A549 (cell line): ENCODE measurements around the gene ECEL1. TPM values are rescaled to one million over a fixed set of nuclear protein-coding genes. Genes with fewer than 3 reads are reported as not detected.

ENCODE experiments used
- ATAC-seq, 2 experiments: fragments of 200-7000 bp in 1 of 2; fragments of >200 bp in 1 of 2; cut with Nextera tagmentation in 1 of 2; cut with Tn5 transposase in 1 of 2; 3 replicates each; pipeline versions ENCODE4 v1.8.0 to v1.9.1; 2018 to 2020; ENCODE audit warnings: mild to moderate bottlenecking in 1 of 2, moderate library complexity in 1 of 2
- CTCF ChIA-PET: fragments of 300-600 bp; sonication (Branson Sonifier 250); formaldehyde crosslinking; extraction: SDS; loops from one replicate; lab custom pipeline; 2021; ENCODE audit warnings: antibody characterized with exemption, inconsistent platforms; lab: Yijun Ruan, JAX
- POLR2A ChIA-PET: fragments of 350-600 bp; formaldehyde crosslinking; extraction: SDS; loops from one replicate; lab custom pipeline; 2021; ENCODE audit warnings: antibody characterized with exemption, inconsistent platforms; lab: Yijun Ruan, JAX
- DNase-seq, 2 experiments: peaks; one replicate each; pipeline versions ENCODE4 v3.0.0 to v3.0.0-alpha.2; 2011 to 2016; ENCODE audit warnings: low read depth in 1 of 2, low spot score in 1 of 2
- FAIRE-seq: peaks from 2 replicates; lab custom pipeline; 2011; peaks lifted over from hg19 to GRCh38; lab: Jason Lieb, UNC
- H3K27ac ChIP-seq, 2 experiments: fragments of >200 bp; sonication (Bioruptor Twin); formaldehyde crosslinking; 3 replicates each; pipeline ENCODE4 v1.5.1; 2016 to 2017
- H3K4me1 ChIP-seq: fragments of >200 bp; sonication (Bioruptor Twin); formaldehyde crosslinking; 3 replicates; pipeline ENCODE4 v1.6.1; 2016
- H3K4me2 ChIP-seq: fragments of >200 bp; sonication (Bioruptor Twin); formaldehyde crosslinking; 3 replicates; pipeline ENCODE4 v1.6.1; 2016
- H3K4me3 ChIP-seq: fragments of >200 bp; sonication (Bioruptor Twin); formaldehyde crosslinking; 3 replicates; pipeline ENCODE4 v1.5.1; 2016
- H3K9me3 ChIP-seq: fragments of >200 bp; sonication (Bioruptor Twin); formaldehyde crosslinking; 3 replicates; pipeline ENCODE4 v1.6.1; 2016
- CBX2 ChIP-seq: fragments of 200-600 bp; sonication (generic); IDR thresholded peaks from 2 replicates; pipeline ENCODE4 v1.6.1; 2016; ENCODE audit warnings: low read depth, mild to moderate bottlenecking, borderline replicate concordance
- CHD4 ChIP-seq: fragments of 200-600 bp; sonication (generic); IDR thresholded peaks from 2 replicates; pipeline ENCODE4 v1.6.1; 2016; ENCODE audit warnings: antibody characterized with exemption, mild to moderate bottlenecking, borderline replicate concordance
- EHMT2 ChIP-seq: fragments of 200-600 bp; sonication (generic); IDR thresholded peaks from 2 replicates; pipeline ENCODE4 v1.6.1; 2016; ENCODE audit warnings: antibody characterized with exemption, low read depth, mild to moderate bottlenecking, moderate library complexity
- EP300 ChIP-seq, 2 experiments: fragments of >200 bp; sonication (Bioruptor Twin); formaldehyde crosslinking; IDR thresholded peaks; 2 replicates in 1 of 2; 3 replicates in 1 of 2; pipeline ENCODE4 v1.6.1; 2016 to 2017
- FOSL2 ChIP-seq, 2 experiments: fragments of 450-650 bp in 1 of 2; fragments of >200 bp in 1 of 2; sonication (Bioruptor Twin) in 1 of 2; formaldehyde crosslinking; IDR thresholded peaks; 2 replicates each; pipeline versions ENCODE4 v1.5.0 to v1.6.1; 2016 to 2020; ENCODE audit warnings: mild to moderate bottlenecking in 1 of 2, moderate library complexity in 1 of 2
- GATA3 ChIP-seq: IDR thresholded peaks from 2 replicates; pipeline ENCODE4 v1.6.1; 2012; ENCODE audit warnings: borderline replicate concordance
- HOXB13 ChIP-seq: fragments of 250-450 bp; sonication (Bioruptor Pico); IDR thresholded peaks from 2 replicates; pipeline ENCODE4 v1.5.0; 2020; ENCODE audit warnings: low read depth, mild to moderate bottlenecking, moderate library complexity
- JUN ChIP-seq, 2 experiments: fragments of >200 bp; sonication (Bioruptor Twin); formaldehyde crosslinking; IDR thresholded peaks; 2 replicates in 1 of 2; 3 replicates in 1 of 2; pipeline ENCODE4 v1.6.1; 2016 to 2017
- JUNB ChIP-seq: fragments of >200 bp; sonication (Bioruptor Twin); formaldehyde crosslinking; IDR thresholded peaks from 2 replicates; pipeline ENCODE4 v1.6.1; 2016
- KDM5A ChIP-seq: fragments of 200-600 bp; sonication (generic); IDR thresholded peaks from 2 replicates; pipeline ENCODE4 v1.6.1; 2016; ENCODE audit warnings: antibody characterized with exemption, mild to moderate bottlenecking
- MAFK ChIP-seq: fragments of 450-650 bp; IDR thresholded peaks from 2 replicates; pipeline ENCODE4 v1.6.1; 2014; ENCODE audit not compliant: partially characterized antibody
- MAZ ChIP-seq: fragments of 150-350 bp; IDR thresholded peaks from 2 replicates; pipeline ENCODE4 v1.6.1; 2014; ENCODE audit warnings: antibody characterized with exemption, low read depth, low read length, borderline replicate concordance
- MYC ChIP-seq: IDR thresholded peaks from 2 replicates; pipeline ENCODE4 v1.6.1; 2012; ENCODE audit warnings: mild to moderate bottlenecking, inconsistent platforms, low read length, improper control_type of control experiment, borderline replicate concordance
- NFE2L2 ChIP-seq: fragments of 150-350 bp; conservative IDR thresholded peaks from 2 replicates; pipeline ENCODE4 v1.6.1; 2014; ENCODE audit warnings: low read length
- NPAS2 ChIP-seq: fragments of 250-450 bp; sonication (Bioruptor Pico); IDR thresholded peaks from 2 replicates; pipeline ENCODE4 v1.8.0; 2022; ENCODE audit warnings: mild to moderate bottlenecking, moderate library complexity, borderline replicate concordance
- NR3C1 ChIP-seq: fragments of >200 bp; sonication (Bioruptor Twin); formaldehyde crosslinking; IDR thresholded peaks from 3 replicates; pipeline ENCODE4 v1.6.1; 2017
- POLR2A ChIP-seq: IDR thresholded peaks from 2 replicates; pipeline ENCODE4 v1.6.1; 2012; ENCODE audit warnings: mild to moderate bottlenecking, low read length
- RARB ChIP-seq: fragments of 250-450 bp; sonication (Bioruptor Pico); IDR thresholded peaks from 2 replicates; pipeline ENCODE4 v1.8.0; 2021; ENCODE audit warnings: mild to moderate bottlenecking, moderate library complexity
- RNF2 ChIP-seq: fragments of 200-600 bp; sonication (generic); IDR thresholded peaks from 2 replicates; pipeline ENCODE4 v1.6.1; 2016; ENCODE audit warnings: low read depth, mild to moderate bottlenecking, antibody characterized with exemption, moderate library complexity, borderline replicate concordance
- SMC3 ChIP-seq: fragments of >200 bp; sonication (Bioruptor Twin); formaldehyde crosslinking; IDR thresholded peaks from 3 replicates; pipeline ENCODE4 v1.6.1; 2018; ENCODE audit warnings: inconsistent platforms
- SREBF2 ChIP-seq: fragments of 450-650 bp; IDR thresholded peaks from 2 replicates; pipeline ENCODE4 v1.6.1; 2014; ENCODE audit warnings: mild to moderate bottlenecking, moderate library complexity
- ZNF302 ChIP-seq: fragments of 250-450 bp; sonication (Bioruptor Pico); IDR thresholded peaks from 2 replicates; pipeline ENCODE4 v1.9.0; 2021; ENCODE audit warnings: inconsistent platforms, mild to moderate bottlenecking, moderate library complexity
- ZSCAN20 ChIP-seq: fragments of 250-450 bp; sonication (Bioruptor Pico); IDR thresholded peaks from 2 replicates; pipeline ENCODE4 v1.8.0; 2022; ENCODE audit warnings: mild to moderate bottlenecking, moderate library complexity
- WGBS: methylation state at CpG from one replicate; pipeline ENCODE4 v1.1.6; 2017; ENCODE audit errors: missing lambda C conversion rate; 5-methylcytosine and 5-hydroxymethylcytosine counted together
- polyA plus RNA-seq, 4 experiments: library from polyadenylated mRNA; depleted of rRNA in 3 of 4; stranded (reverse); fragments of >200 nt; fragmentation: RNase III in 1 of 4; extraction: RNeasy Plus Mini Kit Qiagen cat#74134 plus additional on column Dnase treatment in 1 of 4; gene quantifications; 2 replicates in 3 of 4; 3 replicates in 1 of 4; pipeline ENCODE4 v1.2.3, GENCODE V29; 2011 to 2017
- TF ChIP-seq, protein P1 (sequence below): IDR thresholded peaks from 2 replicates; pipeline ENCODE4 v1.6.1; 2012
- TF ChIP-seq, protein P2 (sequence below): fragments of >200 bp; sonication (Bioruptor Twin); formaldehyde crosslinking; IDR thresholded peaks from 2 replicates; pipeline ENCODE4 v1.6.1; 2016
- TF ChIP-seq, protein P3 (sequence below): fragments of 250-450 bp; sonication (Bioruptor Pico); IDR thresholded peaks from 2 replicates; pipeline ENCODE4 v1.5.0; 2020; ENCODE audit warnings: low read depth, mild to moderate bottlenecking, moderate library complexity
- TF ChIP-seq, protein P4 (sequence below): fragments of >200 bp; sonication (Bioruptor Twin); formaldehyde crosslinking; IDR thresholded peaks from 3 replicates; pipeline ENCODE4 v1.6.1; 2016
- TF ChIP-seq, protein P5 (sequence below): fragments of >200 bp; sonication (Bioruptor Twin); formaldehyde crosslinking; IDR thresholded peaks from 3 replicates; pipeline ENCODE4 v1.5.1; 2016

The ECEL1 gene
- polyA plus RNA-seq, 2 of the 4 experiments (the other 2 are of a cell fraction): 0.12 to 0.18 TPM

DNA sequence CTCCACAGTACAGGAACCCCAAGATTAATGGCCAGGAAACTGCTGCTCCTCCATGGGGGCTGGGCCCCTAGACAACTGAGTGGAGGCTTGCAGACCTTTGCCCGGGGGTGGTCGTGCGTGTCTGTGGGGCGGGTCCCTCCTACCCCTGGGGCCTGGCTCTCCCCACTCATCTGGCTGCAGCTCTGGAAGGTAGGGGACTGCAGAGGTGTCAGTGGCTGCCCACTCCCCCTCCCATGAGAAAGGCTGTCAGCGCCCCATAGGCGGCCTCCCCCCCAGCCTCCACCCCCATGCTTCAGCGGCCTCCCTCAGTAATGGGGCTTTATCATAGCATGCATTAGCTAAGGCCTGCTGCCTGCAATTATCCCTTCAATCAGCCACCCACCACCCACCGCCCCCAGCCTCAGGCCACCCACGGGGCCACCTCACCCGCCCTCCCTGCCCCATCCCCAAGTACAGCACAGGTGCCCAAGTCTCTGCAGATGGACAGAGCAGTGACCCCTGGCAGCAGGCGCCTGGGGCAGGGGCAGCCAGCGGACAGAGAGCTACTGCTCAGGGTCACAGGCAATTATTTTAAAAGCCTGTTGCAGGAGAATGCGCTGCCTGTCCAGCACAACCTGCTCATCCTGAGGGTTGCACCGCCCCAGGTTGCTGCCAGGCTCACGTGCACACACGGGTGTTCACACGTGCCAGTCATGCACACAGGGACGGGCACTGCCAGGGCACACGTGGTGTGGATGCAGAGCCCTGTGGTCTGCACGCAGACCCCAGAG, 9.1 kb upstream of the ECEL1 start:
- ChIA-PET CTCF (interaction anchor here (1.2 to 1.6 kb wide), 2 partner anchors 25 to 27 kb away, joined by 3 to 4 read pairs; no protein-coding TSS in a partner anchor), POLR2A (no interaction called here)
- DNase-seq (no peak), FAIRE-seq (no peak), ATAC-seq (no peak)
- no peak overlapping the region for H3K4me3 ChIP-seq
- no CpG with 5 or more reads among the region's 20 CpGs for WGBS
- no peak overlapping the region for H3K4me2 ChIP-seq
- H3K27ac ChIP-seq: no peak overlapping the region
- no peak for TF ChIP-seq GATA3
- TF ChIP-seq EP300 (IDR thresholded peaks at IDR 0.05): no peak
- no peak for TF ChIP-seq MYC
- peaks cover 3% of the 10 kb centered on the region; the same call in 2 of the 3 replicates for H3K4me1 ChIP-seq
- H3K9me3 ChIP-seq: no peaks in the 10 kb centered on the region

DNA sequence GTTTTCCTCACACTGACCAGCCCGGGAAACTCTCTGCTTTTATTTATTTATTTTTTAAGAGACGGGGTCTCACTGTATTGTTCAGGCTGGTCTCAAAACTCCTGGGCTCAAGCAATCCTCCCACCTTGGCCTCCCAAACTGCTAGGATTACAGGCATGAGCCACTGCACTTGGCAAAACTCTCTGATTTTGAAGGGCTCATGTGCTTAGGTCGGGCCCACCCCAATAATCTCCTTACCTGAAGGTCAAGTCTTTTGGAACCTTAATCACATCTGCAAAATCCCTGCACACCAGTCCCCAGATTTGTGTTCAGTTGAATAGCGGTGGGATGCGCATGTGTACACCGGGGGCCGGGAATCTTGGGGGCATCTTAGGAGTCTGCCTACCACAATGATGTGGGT, 7.7 kb upstream of the ECEL1 start:
- ATAC-seq: no peak
- FAIRE-seq: no peak
- Histone ChIP-seq H3K4me1 (no peaks in the 10 kb centered on the region), H3K4me2 (no peak overlapping the region), H3K27ac (no peak overlapping the region), H3K4me3 (no peak overlapping the region), H3K9me3 (no peaks in the 10 kb centered on the region)
- CTCF ChIA-PET: interaction anchor here (1.0 to 1.1 kb wide), 2 partner anchors 29 to 48 kb away, joined by 3 read pairs; no protein-coding TSS in a partner anchor
- WGBS: 64% methylated on average over 7 of the region's 7 CpGs
- POLR2A ChIA-PET: no interaction called here
- no peak for TF ChIP-seq RARB (CRISPR knock-in tag)
- TF ChIP-seq NFE2L2: no peak
- no peak for TF ChIP-seq HOXB13 (CRISPR knock-in tag)
- TF ChIP-seq, protein P1, sequence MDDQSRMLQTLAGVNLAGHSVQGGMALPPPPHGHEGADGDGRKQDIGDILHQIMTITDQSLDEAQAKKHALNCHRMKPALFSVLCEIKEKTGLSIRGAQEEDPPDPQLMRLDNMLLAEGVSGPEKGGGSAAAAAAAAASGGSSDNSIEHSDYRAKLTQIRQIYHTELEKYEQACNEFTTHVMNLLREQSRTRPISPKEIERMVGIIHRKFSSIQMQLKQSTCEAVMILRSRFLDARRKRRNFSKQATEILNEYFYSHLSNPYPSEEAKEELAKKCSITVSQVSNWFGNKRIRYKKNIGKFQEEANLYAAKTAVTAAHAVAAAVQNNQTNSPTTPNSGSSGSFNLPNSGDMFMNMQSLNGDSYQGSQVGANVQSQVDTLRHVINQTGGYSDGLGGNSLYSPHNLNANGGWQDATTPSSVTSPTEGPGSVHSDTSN: no peak
- TF ChIP-seq SREBF2: no peak
- no peak for TF ChIP-seq CBX2
- TF ChIP-seq ZSCAN20 (CRISPR knock-in tag): no peak
- TF ChIP-seq JUNB: no peak
- TF ChIP-seq POLR2A: no peak
- TF ChIP-seq, protein P2, sequence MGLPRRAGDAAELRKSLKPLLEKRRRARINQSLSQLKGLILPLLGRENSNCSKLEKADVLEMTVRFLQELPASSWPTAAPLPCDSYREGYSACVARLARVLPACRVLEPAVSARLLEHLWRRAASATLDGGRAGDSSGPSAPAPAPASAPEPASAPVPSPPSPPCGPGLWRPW: no peak
- no peak for TF ChIP-seq NPAS2 (CRISPR knock-in tag)
- no peak for TF ChIP-seq ZNF302
- no peak for TF ChIP-seq MAFK
- no peak for TF ChIP-seq RNF2
- TF ChIP-seq, protein P3, sequence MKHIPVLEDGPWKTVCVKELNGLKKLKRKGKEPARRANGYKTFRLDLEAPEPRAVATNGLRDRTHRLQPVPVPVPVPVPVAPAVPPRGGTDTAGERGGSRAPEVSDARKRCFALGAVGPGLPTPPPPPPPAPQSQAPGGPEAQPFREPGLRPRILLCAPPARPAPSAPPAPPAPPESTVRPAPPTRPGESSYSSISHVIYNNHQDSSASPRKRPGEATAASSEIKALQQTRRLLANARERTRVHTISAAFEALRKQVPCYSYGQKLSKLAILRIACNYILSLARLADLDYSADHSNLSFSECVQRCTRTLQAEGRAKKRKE (CRISPR knock-in tag): no peak
- TF ChIP-seq FOSL2 (IDR thresholded peaks at IDR 0.05): no peak
- no peak for TF ChIP-seq FOSL2 (CRISPR knock-in tag; IDR thresholded peaks at IDR 0.05)
- TF ChIP-seq SMC3: no peak
- DNase-seq: no peak

DNA sequence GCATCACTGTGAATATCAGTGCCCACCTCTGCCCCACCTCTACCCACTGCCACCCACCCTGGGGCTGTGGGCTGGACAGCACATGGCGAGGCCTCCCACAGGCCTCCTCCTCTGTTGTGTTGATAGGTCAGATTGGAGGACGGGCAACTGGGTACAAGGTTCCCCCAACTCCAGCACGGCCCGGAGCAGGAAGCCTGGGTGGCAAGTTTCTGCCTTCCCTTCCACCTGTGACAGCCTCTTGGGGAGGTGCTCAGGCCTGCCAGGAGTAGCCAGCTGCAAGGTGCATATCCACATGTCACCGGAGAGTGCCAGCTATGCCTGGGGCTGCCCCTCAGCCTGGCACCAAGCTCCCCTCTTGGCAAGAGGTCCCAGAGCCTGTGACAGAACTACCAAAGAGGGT, 6.9 kb upstream of the ECEL1 start:
- CTCF ChIA-PET: interaction anchor here (1.0 to 1.1 kb wide), 2 partner anchors 30 to 47 kb away, joined by 3 read pairs; no protein-coding TSS in a partner anchor
- H3K9me3 ChIP-seq: no peaks in the 10 kb centered on the region
- no peak for DNase-seq
- FAIRE-seq: no peak
- 90% methylated on average over 4 of the region's 5 CpGs for WGBS
- H3K27ac ChIP-seq: no peak overlapping the region
- ATAC-seq: no peak
- H3K4me1 ChIP-seq: no peaks in the 10 kb centered on the region
- POLR2A ChIA-PET: no interaction called here
- H3K4me2 ChIP-seq: no peak overlapping the region
- H3K4me3 ChIP-seq: no peak overlapping the region
- TF ChIP-seq, protein P4, sequence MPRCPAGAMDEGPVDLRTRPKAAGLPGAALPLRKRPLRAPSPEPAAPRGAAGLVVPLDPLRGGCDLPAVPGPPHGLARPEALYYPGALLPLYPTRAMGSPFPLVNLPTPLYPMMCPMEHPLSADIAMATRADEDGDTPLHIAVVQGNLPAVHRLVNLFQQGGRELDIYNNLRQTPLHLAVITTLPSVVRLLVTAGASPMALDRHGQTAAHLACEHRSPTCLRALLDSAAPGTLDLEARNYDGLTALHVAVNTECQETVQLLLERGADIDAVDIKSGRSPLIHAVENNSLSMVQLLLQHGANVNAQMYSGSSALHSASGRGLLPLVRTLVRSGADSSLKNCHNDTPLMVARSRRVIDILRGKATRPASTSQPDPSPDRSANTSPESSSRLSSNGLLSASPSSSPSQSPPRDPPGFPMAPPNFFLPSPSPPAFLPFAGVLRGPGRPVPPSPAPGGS: no peak
- TF ChIP-seq, protein P5, sequence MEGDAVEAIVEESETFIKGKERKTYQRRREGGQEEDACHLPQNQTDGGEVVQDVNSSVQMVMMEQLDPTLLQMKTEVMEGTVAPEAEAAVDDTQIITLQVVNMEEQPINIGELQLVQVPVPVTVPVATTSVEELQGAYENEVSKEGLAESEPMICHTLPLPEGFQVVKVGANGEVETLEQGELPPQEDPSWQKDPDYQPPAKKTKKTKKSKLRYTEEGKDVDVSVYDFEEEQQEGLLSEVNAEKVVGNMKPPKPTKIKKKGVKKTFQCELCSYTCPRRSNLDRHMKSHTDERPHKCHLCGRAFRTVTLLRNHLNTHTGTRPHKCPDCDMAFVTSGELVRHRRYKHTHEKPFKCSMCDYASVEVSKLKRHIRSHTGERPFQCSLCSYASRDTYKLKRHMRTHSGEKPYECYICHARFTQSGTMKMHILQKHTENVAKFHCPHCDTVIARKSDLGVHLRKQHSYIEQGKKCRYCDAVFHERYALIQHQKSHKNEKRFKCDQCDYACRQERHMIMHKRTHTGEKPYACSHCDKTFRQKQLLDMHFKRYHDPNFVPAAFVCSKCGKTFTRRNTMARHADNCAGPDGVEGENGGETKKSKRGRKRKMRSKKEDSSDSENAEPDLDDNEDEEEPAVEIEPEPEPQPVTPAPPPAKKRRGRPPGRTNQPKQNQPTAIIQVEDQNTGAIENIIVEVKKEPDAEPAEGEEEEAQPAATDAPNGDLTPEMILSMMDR: no peak
- TF ChIP-seq CHD4 (no peak), EHMT2 (no peak), JUN (IDR thresholded peaks at IDR 0.05) (no peak), RARB (CRISPR knock-in tag) (no peak), KDM5A (no peak), NR3C1 (no peak), MAZ (no peak)
- TF ChIP-seq, protein P2: no peak
- TF ChIP-seq, protein P3 (CRISPR knock-in tag): no peak
